Activated B cell treated with CpG ODN at 0.5 μM for 24 hours (primary cell): ENCODE measurements around the gene SCAF11. TPM values are rescaled to one million over a fixed set of nuclear protein-coding genes. Genes with fewer than 3 reads are reported as not detected.

ENCODE experiments used
- ATAC-seq: fragments of 200-7000 bp; cut with Tn5 transposase; one replicate; pipeline ENCODE4 v1.10.0; 2021; ENCODE audit warnings: low read depth, mild to moderate bottlenecking, moderate library complexity
- CTCF ChIA-PET: fragments of 350-600 bp; sonication (Branson Sonifier 250); formaldehyde crosslinking; loops from one replicate; lab custom pipeline; 2021; ENCODE audit warnings: antibody characterized with exemption; lab: Charles Lee
- POLR2A ChIA-PET: fragments of 350-600 bp; sonication (Branson Sonifier 250); formaldehyde crosslinking; loops from one replicate; lab custom pipeline; 2021; ENCODE audit warnings: antibody characterized with exemption; lab: Charles Lee
- DNase-seq: peaks from one replicate; pipeline ENCODE4 v3.0.0; 2022
- H3K27ac Mint-ChIP-seq: one replicate; pipeline ENCODE4 v1.8.0; 2020; ENCODE audit warnings: mixed read lengths
- H3K27me3 Mint-ChIP-seq: one replicate; pipeline ENCODE4 v1.8.0; 2021; ENCODE audit warnings: mixed read lengths
- H3K36me3 Mint-ChIP-seq: one replicate; pipeline ENCODE4 v1.8.0; 2021; ENCODE audit warnings: low read depth, mixed read lengths
- H3K4me1 Mint-ChIP-seq: one replicate; pipeline ENCODE4 v1.8.0; 2021; ENCODE audit warnings: mixed read lengths
- H3K4me3 Mint-ChIP-seq: one replicate; pipeline ENCODE4 v1.8.0; 2020; ENCODE audit warnings: mild to moderate bottlenecking, mixed read lengths
- H3K9me3 Mint-ChIP-seq: one replicate; pipeline ENCODE4 v1.8.0; 2020; ENCODE audit warnings: mixed read lengths
- CTCF ChIP-seq: fragments of 200-600 bp; IDR thresholded peaks from one replicate; pipeline ENCODE4 v1.8.0; 2022; ENCODE audit warnings: antibody characterized with exemption, mild to moderate bottlenecking
- intact Hi-C: fragments of 100-400 bp; cut with micrococcal nuclease; formaldehyde crosslinking; loops from one replicate; pipeline ENCODE4 v1.15.1; 2024
- total RNA-seq: library from RNA; stranded (reverse); gene quantifications from 2 replicates; pipeline ENCODE4 v1.2.3, GENCODE V29; 2022

Gene SCAF11
- total RNA-seq, 1 donor from 2014 or later, result 198 TPM

DNA sequence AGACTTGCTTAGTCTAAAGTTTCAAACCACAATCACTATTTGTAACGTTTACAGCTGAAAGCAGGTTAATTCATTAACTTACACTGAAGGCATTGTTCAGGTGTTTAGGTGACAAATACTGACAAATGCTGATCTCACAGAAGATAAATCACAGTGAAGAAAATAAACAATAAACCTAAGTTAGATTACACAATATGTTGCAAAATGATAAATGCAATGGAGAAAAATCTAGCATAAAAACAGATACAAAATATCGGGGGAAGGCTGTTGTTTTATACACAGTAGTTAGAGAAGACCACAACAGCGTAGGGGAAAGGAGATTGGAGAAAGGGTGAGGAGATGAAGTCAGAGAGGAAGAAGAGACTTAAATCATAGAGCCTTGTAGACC lies 3.0 kb downstream of the SCAF11 start:
- no peak for TF ChIP-seq CTCF
- intact Hi-C loops, result loop anchor here (10.0 kb wide), 1 partner anchor 1317 kb away; no protein-coding TSS in a partner anchor
- DNase-seq (no peak), ATAC-seq (no peak)
- ChIA-PET CTCF (no interaction called here), POLR2A (interaction anchor here (1.0 kb wide), 1 partner anchor 283 kb away, joined by 3 read pairs; no protein-coding TSS in a partner anchor)
- Mint-ChIP-seq H3K4me1 (peaks cover 80% of the 10 kb centered on the region), H3K4me3 (peak overlapping the region; percentile 57), H3K27ac (peak overlapping the region; percentile 89), H3K9me3 (peaks cover 5% of the 10 kb centered on the region), H3K27me3 (no peaks in the 10 kb centered on the region), H3K36me3 (peaks cover 56% of the 10 kb centered on the region)

DNA sequence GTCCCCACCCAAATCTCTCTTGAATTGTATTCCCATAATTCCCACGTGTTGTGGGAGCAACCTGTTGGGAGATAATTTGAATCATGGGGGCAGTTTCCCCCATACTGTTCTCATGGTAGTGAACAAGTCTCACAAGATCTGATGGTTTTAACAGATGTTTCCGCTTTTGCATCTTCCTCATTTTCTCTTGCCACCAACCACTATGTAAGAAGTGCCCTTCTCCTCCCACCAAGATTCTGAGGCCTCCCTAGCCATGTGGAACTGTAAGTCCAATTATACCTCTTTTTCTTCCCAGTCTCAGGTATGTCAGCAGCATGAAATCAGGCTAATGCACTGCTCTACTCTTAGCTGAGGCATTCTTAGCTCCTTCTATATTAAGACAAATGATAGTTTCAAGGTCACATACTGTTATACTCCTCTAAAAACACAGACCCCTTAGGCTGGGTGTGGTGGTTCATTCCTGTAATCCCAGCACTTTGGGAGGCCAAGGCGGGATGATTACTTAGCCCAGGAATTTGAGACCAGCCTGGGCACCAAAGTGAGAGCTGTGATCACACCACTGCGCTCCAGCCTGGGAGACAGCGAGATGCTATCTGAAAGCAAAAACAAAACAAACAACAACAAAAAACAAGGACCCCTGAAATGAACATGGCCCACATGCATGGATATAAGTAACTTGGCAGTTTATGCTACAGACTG lies 3.6 kb downstream of the SCAF11 start:
- TF ChIP-seq CTCF, result no peak
- peaks cover 79% of the 10 kb centered on the region for H3K4me1 Mint-ChIP-seq
- CTCF ChIA-PET, result no interaction called here
- H3K4me3 Mint-ChIP-seq, result peak overlapping the region; percentile 57
- H3K27ac Mint-ChIP-seq, result peak overlapping the region; percentile 89
- H3K36me3 Mint-ChIP-seq, result peaks cover 53% of the 10 kb centered on the region
- no peak for ATAC-seq
- H3K27me3 Mint-ChIP-seq, result no peaks in the 10 kb centered on the region
- POLR2A ChIA-PET, result interaction anchor here (1.0 to 2.2 kb wide), 2 partner anchors 283 to 402 kb away, joined by 3 to 4 read pairs; no protein-coding TSS in a partner anchor
- DNase-seq, result no peak
- H3K9me3 Mint-ChIP-seq, result peaks cover 5% of the 10 kb centered on the region
- intact Hi-C loops, result loop anchor here (10.0 kb wide), 1 partner anchor 1318 kb away; no protein-coding TSS in a partner anchor

GRCh38 chr12:45981075-45981837 lies 9.1 kb downstream of the SCAF11 start:
- H3K4me3 Mint-ChIP-seq, result peak overlapping the region; percentile 28
- DNase-seq (no peak), ATAC-seq (no peak)
- peaks cover 46% of the 10 kb centered on the region for H3K36me3 Mint-ChIP-seq
- no peaks in the 10 kb centered on the region for H3K27me3 Mint-ChIP-seq
- intact Hi-C loops, result loop anchor here (10.0 kb wide), 1 partner anchor 1324 kb away; no protein-coding TSS in a partner anchor
- ChIA-PET CTCF (interaction anchor here (2.1 kb wide), 1 partner anchor 10 kb away, joined by 5 read pairs; the partner anchor contains the start of gene SCAF11), POLR2A (interaction anchor here (1.3 kb wide), 1 partner anchor 10 kb away, joined by 7 read pairs; the partner anchor contains the start of gene SCAF11)
- H3K27ac Mint-ChIP-seq, result no peak overlapping the region
- peaks cover 5% of the 10 kb centered on the region for H3K9me3 Mint-ChIP-seq
- peaks cover 93% of the 10 kb centered on the region for H3K4me1 Mint-ChIP-seq
- no peak for TF ChIP-seq CTCF

DNA sequence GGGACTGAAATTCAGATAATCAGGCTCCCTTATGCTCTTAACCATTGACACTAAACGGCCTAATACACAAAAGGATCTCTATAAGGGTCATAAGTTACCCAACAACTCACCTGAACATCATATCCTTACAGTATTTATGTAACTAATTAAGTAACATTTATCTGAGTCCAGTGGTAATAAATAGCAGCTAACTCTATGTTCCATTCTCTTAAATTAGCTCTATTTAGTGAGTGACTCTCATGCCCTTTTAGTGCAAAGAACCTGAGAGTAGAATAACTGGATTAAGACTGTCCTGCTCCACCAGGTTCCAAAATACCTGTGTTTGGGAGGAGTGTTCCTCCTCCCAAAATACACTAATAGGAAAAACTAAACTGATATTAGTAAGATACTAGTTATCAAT lies 9.8 kb downstream of the SCAF11 start:
- peaks cover 43% of the 10 kb centered on the region for H3K36me3 Mint-ChIP-seq
- intact Hi-C loops, result loop anchor here (10.0 kb wide), 1 partner anchor 1324 kb away; no protein-coding TSS in a partner anchor
- no peak for ATAC-seq
- H3K27me3 Mint-ChIP-seq, result no peaks in the 10 kb centered on the region
- no peak for TF ChIP-seq CTCF
- H3K4me1 Mint-ChIP-seq, result peaks cover 93% of the 10 kb centered on the region
- no peak for DNase-seq
- POLR2A ChIA-PET, result no interaction called here
- H3K4me3 Mint-ChIP-seq, result no peak overlapping the region
- CTCF ChIA-PET, result interaction anchor here (2.1 kb wide), 1 partner anchor 10 kb away, joined by 5 read pairs; the partner anchor contains the start of gene SCAF11
- H3K9me3 Mint-ChIP-seq, result peaks cover 5% of the 10 kb centered on the region
- no peak overlapping the region for H3K27ac Mint-ChIP-seq

- no peak for DNase-seq
- intact Hi-C loops, result no loop called here
- Mint-ChIP-seq H3K36me3 (peaks cover 50% of the 10 kb centered on the region), H3K4me3 (no peak overlapping the region), H3K27ac (peak overlapping the region; percentile 4), H3K27me3 (no peaks in the 10 kb centered on the region), H3K9me3 (no peaks in the 10 kb centered on the region), H3K4me1 (peaks cover 91% of the 10 kb centered on the region)
- TF ChIP-seq CTCF, result no peak
- ChIA-PET CTCF (no interaction called here), POLR2A (no interaction called here)
- no peak for ATAC-seq
Measured at GRCh38 chr12:45978108-45978507, 12.3 kb downstream of the SCAF11 start.
